ENCODE results near the gene CD68.

The CD68 gene

GRCh38 chr17:7629939-7630571 lies 50.6 kb downstream of the CD68 start, which contains the start of gene SHBG:
TSS of gene SHBG (plus strand) at chr17:7630135. CDS start at chr17:7630173, 38 bp downstream.
- H3K4me3 ChIP-seq (ENCODE audit: low read length): no peak within 1 kb of the TSS
- TF ChIP-seq ZNF274 (IDR thresholded peaks at IDR 0.05; ENCODE audit: low read depth, low read length): no peak

Data from GM08714 (cell line).